Pancreas (tissue), 10 donors: ENCODE measurements around the gene NMNAT3. TPM values are rescaled to one million over a fixed set of nuclear protein-coding genes. Genes with fewer than 3 reads are reported as not detected.
A peak's percentile ranks its signal among the peaks of the same experiment; 100 is the strongest.

ENCODE experiments used
- ATAC-seq, 4 donors: fragments of 200-7000 bp; cut with Tn5 transposase; one replicate each; pipeline versions ENCODE4 v1.8.0 to v1.9.1; 2020; ENCODE audit warnings: mild to moderate bottlenecking in 4 of 4, moderate library complexity in 4 of 4
- DNase-seq, 6 donors: peaks; one replicate each; pipeline ENCODE4 v3.0.0-alpha.2; 2020
- FAIRE-seq: peaks from 2 replicates; lab custom pipeline; 2012; peaks lifted over from hg19 to GRCh38; lab: Jason Lieb, UNC
- H3K27ac ChIP-seq, 4 donors: fragments of 200-600 bp; sonication (generic); 1 replicate in 3 of 4; 2 replicates in 1 of 4; pipeline versions ENCODE4 v1.5.0 to v1.8.0; 2020
- H3K27me3 ChIP-seq, 4 donors: fragments of 200-600 bp; one replicate each; pipeline ENCODE4 v1.8.0; 2021
- H3K36me3 ChIP-seq, 3 donors: fragments of 200-600 bp; sonication (generic) in 1 of 3; one replicate each; pipeline versions ENCODE4 v1.5.0 to v1.8.0; 2020 to 2021
- H3K4me1 ChIP-seq, 3 donors: fragments of 200-600 bp; one replicate each; pipeline ENCODE4 v1.8.0; 2021
- H3K4me3 ChIP-seq, 4 donors: fragments of 200-600 bp; sonication (generic) in 2 of 4; one replicate each; pipeline versions ENCODE4 v1.5.0 to v1.8.0; 2020 to 2021
- H3K9me3 ChIP-seq, 4 donors: fragments of 200-600 bp; one replicate each; pipeline ENCODE4 v1.8.0; 2021
- CTCF ChIP-seq, 4 donors: fragments of 200-600 bp; sonication (generic) in 3 of 4; IDR thresholded peaks; one replicate each; pipeline versions ENCODE4 v1.5.0 to v1.8.0; 2021; ENCODE audit warnings: antibody characterized with exemption in 4 of 4
- WGBS, 2 donors: extraction: QIAGEN DNeasy Blood & Tissue Kit; methylation state at CpG; one replicate each; pipeline ENCODE4 v1.1.7; 2013; 5-methylcytosine and 5-hydroxymethylcytosine counted together
- intact Hi-C, 3 donors: fragments of 100-400 bp; cut with DNase I; formaldehyde crosslinking; loops; one replicate each; pipeline versions ENCODE4 v1.11.1 to v1.14.2; 2022
- polyA plus RNA-seq, 2 donors: library from polyadenylated mRNA; stranded (reverse); fragments of 200-250 nt; gene quantifications; one replicate each; pipeline ENCODE4 v1.2.3, GENCODE V29; 2013
- total RNA-seq, 6 donors: library from RNA; stranded (reverse); fragmentation: NEBNext Ultra II Directional in 4 of 6; extraction: Animal tissue kit (Norgen Biotek cat#: 25700) in 4 of 6; gene quantifications; one replicate each; pipeline versions ENCODE4 v1.2.1 to v1.2.4, GENCODE V29; 2021 to 2023
- donor health status: healthy with polysubstance abuse.
- donor health status: DM: no; HTN: no; CAD: no; lungs with moderate emphysema.
- donor health status: DM: no; HTN: no; CAD: no.
- donor health status: control.
- donor health status: control.
- donor health status: Bipolar disorder and iron deficiency.
- donor health status: DM: yes; HTN: yes; CAD: no.
- donor health status: DM: no; HTN: no; CAD: no.
- donor health status: DM: no; HTN: no; CAD: no.
- donor health status: DM: yes; HTN: yes; CAD: no.

NMNAT3 gene
- total and polyA plus RNA-seq, 8 donors = 4.5 to 10.6 (median 7.0) TPM

- no peaks in the 10 kb centered on the region for H3K36me3 ChIP-seq
- no peak for FAIRE-seq
- no peak for TF ChIP-seq CTCF (IDR thresholded peaks at IDR 0.05)
- no peak for DNase-seq
- no peak overlapping the region for H3K27ac ChIP-seq
- peaks cover 41 to 44% (median 43%) of the 10 kb centered on the region in 3 donors for H3K4me1 ChIP-seq
- H3K4me3 ChIP-seq = no peak overlapping the region
- no peak for ATAC-seq
- H3K27me3 ChIP-seq = no peaks in the 10 kb centered on the region
- intact Hi-C loops = no loop called here
- H3K9me3 ChIP-seq = no peaks in the 10 kb centered on the region
- WGBS, 2 donors = 79 to 80% methylated on average over 4 of the region's 4 CpGs
Observed at GRCh38 chr3:139552632-139553365, 125.0 kb downstream of the NMNAT3 start.

GRCh38 chr3:139548801-139549200, 129.0 kb downstream of the NMNAT3 start:
- FAIRE-seq = no peak
- TF ChIP-seq CTCF (IDR thresholded peaks at IDR 0.05) = no peak
- H3K4me1 ChIP-seq = peaks cover 25 to 41% (median 28%) of the 10 kb centered on the region in 3 donors
- ATAC-seq = peak; percentile 74 to 84 (median 81)
- H3K36me3 ChIP-seq = no peaks in the 10 kb centered on the region
- H3K4me3 ChIP-seq = no peak overlapping the region
- H3K27me3 ChIP-seq = no peaks in the 10 kb centered on the region
- intact Hi-C loops = no loop called here
- H3K27ac ChIP-seq = peak overlapping the region; percentile 13 to 76 (median 56)
- WGBS, 2 donors = 8 to 13% methylated on average over 5 of the region's 5 CpGs
- DNase-seq = peak in 4 of 6 donors; percentile 69 to 84 (median 73)
- no peaks in the 10 kb centered on the region for H3K9me3 ChIP-seq

GRCh38 chr3:139547666-139548065, 130.1 kb downstream of the NMNAT3 start:
- intact Hi-C loops = no loop called here
- H3K4me3 ChIP-seq = no peak overlapping the region
- DNase-seq = peak in 1 of 6 donors; percentile 22
- H3K27me3 ChIP-seq = no peaks in the 10 kb centered on the region
- TF ChIP-seq CTCF (IDR thresholded peaks at IDR 0.05) = no peak
- H3K9me3 ChIP-seq = no peaks in the 10 kb centered on the region
- FAIRE-seq = no peak
- peak overlapping the region; percentile 13 to 76 (median 56) for H3K27ac ChIP-seq
- peak; percentile 49 to 67 (median 54) for ATAC-seq
- H3K36me3 ChIP-seq = no peaks in the 10 kb centered on the region
- peaks cover 25 to 41% (median 28%) of the 10 kb centered on the region in 3 donors for H3K4me1 ChIP-seq

- Histone ChIP-seq H3K27ac (peak overlapping the region; percentile 13 to 76 (median 56)), H3K9me3 (no peaks in the 10 kb centered on the region), H3K4me3 (no peak overlapping the region), H3K27me3 (no peaks in the 10 kb centered on the region), H3K4me1 (peaks cover 28 to 47% (median 30%) of the 10 kb centered on the region in 3 donors), H3K36me3 (no peaks in the 10 kb centered on the region)
- intact Hi-C loops = no loop called here
- no peak for TF ChIP-seq CTCF (IDR thresholded peaks at IDR 0.05)
- peak in 4 of 6 donors; percentile 64 to 76 (median 70) for DNase-seq
- no peak for FAIRE-seq
- ATAC-seq = peak; percentile 56 to 70 (median 64)
- 72 to 74% methylated on average over 3 of the region's 3 CpGs for WGBS, 2 donors
Observed at GRCh38 chr3:139546772-139547171, 131.0 kb downstream of the NMNAT3 start.
